Activated gamma-delta T cell treated with Interleukin-2 at 50 U/mL for 16 hours (primary cell): Measurements from ENCODE around the gene MIF.
"Not testable (repeated sequence)": the region's sequence is repeated elsewhere in the genome, so short reads cannot be mapped to it uniquely, and the experiment has no call there.

ENCODE experiments used
- DNase-seq: peaks from one replicate; pipeline ENCODE4 v3.0.0-alpha.2; 2020

MIF gene

DNA sequence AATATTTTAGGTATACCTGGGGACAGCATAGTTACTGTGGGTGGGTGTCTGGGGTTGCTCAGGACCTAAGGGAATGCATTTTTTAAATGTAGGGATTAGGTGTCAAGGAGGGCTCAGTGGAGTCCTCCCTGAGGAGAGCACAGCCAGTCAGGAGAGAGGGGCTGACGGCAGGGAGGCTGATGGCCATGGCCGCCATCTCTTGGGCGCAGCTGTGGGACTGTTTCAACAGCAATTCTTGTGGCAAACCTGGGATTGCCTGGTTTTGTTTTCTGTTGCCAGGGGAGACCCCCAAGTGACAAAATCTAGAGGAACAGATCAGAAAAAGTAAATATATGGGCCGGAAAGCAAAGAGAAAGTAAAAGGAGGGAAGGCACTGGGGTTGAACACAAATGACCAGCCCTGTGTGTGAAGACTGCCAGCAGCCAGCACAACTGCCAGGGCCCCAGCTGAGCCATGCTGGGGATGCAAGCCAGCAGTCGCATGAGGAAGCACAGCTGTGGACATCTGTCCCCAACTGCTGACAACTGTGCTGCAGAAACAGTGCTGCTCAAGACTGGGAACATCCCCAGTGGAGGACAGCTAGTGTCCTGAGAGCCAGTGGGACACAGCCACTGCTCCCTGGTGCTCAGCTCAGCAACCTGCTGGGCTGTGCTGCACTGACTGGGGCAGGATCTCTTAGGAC, 10.5 kb downstream of the MIF start:
- no peak for DNase-seq

DNA sequence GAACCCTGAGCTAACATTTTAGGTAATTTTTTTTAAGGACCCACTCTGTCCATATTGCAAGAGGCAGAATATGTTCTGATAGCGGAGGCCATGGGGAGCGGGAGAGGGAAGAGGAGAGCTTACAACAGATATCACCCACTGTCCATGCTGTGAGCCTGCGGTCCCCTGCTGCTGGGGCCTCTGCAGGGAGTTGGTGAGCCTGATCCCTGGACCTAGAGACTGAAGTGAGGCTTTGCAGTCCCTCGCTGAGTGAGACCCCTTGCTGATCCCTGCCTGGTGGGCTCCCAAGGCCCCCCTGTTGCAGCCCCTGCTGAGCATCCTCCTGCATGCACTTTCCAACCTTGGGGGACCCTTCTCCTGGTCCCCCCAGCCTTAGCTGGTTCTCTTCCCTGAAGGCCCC, 12.5 kb downstream of the MIF start:
- DNase-seq, result no peak

DNA sequence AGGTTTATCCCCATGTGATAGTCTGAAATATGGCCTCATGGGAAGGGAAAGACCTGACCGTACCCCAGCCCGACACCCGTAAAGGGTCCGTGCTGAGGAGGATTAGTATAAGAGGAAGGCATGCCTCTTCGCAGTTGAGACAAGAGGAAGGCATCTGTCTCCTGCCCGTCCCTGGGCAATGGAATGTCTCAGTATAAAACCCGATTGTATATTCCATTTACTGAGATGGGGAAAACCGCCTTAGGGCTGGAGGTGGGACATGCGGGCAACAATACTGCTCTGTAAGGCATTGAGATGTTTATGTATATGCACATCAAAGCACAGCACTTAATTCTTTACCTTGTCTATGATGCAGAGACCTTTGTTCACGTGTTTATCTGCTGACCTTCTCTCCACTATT, 13.2 kb downstream of the MIF start:
- DNase-seq, result not testable (repeated sequence)

DNA sequence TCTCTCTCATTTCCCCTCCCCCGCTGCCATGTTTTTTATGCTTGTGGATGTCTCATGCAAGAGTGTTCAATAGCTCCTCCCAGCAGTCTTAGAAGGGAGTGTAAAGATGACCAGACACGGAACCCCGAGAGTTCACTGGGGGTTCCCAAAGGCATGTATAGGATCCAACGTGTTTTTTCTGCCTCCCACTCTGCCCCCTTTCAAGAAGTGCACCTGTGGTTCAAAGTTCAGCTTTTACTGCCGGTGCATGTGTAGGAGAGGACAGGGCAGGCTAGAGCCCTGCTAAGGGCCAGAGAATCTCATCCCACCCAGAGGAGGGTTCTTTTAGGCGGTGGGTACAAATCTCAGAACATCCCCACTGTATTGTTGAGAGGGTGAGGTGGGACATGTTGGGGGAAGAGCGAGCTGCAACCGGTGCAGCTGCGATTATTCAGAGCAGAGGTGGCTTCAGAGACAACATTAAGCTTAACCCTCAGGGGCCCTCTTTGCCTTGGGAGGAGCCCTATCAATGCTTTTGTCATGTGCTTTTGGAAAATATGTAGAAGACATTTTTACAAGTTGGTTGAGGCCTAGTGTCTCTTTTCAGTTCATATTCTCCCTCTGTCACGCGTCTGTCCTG, 14.5 kb downstream of the MIF start:
- DNase-seq, result no peak

GRCh38 chr22:23909296-23909898, 15.2 kb downstream of the MIF start:
- DNase-seq, result no peak

DNA sequence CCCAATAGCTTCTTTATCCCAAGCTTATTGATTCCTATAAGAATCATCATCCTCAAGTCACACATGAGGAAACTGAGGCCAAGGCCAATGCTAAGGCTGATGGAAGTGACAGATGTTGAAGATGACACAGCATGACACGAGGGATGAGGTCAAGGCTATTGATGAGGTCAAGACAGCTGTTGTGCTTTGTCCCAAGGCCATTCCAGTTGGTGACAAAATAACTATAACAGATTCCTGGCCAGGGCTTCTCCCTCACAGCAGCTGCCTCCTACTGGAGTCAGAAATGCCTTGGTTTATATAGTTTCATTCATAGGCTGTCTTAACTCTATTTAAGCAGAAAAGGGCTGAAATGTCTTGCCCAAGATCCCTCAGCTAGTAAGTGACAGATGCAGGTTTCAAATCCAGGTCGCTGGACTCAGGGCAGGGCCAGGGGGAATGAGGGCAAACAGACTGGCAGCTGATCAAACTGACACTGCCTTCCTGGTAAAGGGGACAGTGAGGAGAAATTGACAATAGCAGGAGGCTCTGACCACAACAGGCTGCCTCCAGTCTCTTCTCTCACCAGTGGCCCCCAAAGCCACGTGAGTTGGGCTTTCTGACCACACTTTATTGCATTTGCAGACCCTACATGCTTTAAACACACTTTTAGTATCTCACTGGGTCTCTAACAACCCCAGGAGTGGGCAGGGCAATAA, 16.5 kb downstream of the MIF start:
- no peak for DNase-seq

DNA sequence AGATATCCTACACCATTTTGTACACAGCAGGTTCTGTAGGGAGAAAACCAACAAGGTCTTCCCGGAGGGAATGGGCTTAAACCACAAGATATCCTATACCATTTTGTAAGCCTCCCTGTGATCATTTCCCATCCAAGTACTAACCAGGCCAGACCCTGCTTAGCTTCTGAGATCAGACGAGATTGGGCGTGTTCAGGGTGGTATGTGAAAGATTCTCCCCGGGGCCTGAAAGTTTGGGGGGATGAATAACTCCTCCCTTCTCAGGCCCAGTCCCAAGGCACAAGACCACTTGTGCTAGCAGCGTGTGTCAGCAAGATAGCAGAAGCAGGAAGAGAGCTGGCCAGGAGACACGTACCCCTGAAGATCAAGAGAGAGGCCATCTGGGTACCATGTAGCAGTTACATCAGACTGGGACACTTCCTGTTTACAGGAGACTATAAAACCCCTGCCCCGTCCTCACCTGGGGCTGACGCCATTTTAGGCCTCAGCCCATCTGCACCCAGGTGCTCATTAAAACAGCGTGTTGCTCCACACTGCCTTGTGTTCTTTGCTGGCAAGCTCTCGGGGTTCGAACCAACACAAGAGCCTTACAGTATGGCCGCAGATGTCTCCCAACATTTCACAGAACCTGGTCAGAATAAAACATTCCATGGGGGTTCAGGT, 17.3 kb downstream of the MIF start:
- DNase-seq, result no peak

GRCh38 chr22:23912293-23912903, 18.2 kb downstream of the MIF start:
- DNase-seq, result no peak

- DNase-seq, result no peak
Observed at GRCh38 chr22:23913306-23913660, 19.1 kb downstream of the MIF start.

- peak; percentile 99 for DNase-seq
Observed at GRCh38 chr22:23913661-23914353, 19.6 kb downstream of the MIF start.

DNA sequence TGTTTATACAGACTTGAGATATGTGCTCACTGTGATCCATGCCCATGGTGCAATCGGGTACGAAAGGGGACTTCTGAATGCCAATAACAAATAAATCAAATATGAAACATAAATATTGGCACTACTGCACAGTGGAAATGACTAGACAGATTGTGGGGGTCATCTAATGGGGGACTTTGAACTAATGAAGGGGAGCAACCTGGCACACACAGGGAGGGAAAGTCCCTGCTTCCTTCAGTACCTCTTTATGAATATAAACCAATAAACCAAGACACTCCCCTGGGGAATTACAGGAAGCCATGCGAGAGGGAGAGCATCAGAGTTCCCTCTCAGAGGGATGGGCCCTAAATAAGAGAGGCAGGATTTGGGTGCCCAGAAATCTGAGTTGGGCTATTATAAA, 21.1 kb downstream of the MIF start:
- DNase-seq, result no peak

DNA sequence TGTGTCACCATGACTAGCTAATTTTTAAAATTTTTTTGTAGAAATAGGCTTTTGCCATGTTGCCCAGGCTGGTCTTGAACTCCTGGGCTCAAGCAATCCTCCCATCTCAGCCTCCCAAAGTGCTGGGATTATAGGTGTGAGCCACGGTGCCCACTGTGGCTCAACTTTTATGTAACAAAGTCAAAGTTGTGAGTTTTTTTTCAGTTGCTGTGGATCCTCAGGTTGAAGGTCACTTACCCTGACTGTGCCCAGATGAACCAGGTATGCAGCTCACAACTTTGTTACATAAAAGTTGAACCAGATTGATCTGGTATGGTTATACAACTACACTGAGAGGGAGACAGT, 26.1 kb downstream of the MIF start:
- DNase-seq, result not testable (repeated sequence)

- DNase-seq, result not testable (repeated sequence)
Observed at GRCh38 chr22:23921586-23922201, 27.5 kb downstream of the MIF start.

- DNase-seq, result no peak
Observed at GRCh38 chr22:23922921-23923320, 28.7 kb downstream of the MIF start.

- DNase-seq, result no peak
Observed at GRCh38 chr22:23925020-23925606, 30.9 kb downstream of the MIF start.

GRCh38 chr22:23926561-23926960, 32.4 kb downstream of the MIF start:
- no peak for DNase-seq

GRCh38 chr22:23938328-23939016, 44.3 kb downstream of the MIF start:
- DNase-seq, result no peak

DNA sequence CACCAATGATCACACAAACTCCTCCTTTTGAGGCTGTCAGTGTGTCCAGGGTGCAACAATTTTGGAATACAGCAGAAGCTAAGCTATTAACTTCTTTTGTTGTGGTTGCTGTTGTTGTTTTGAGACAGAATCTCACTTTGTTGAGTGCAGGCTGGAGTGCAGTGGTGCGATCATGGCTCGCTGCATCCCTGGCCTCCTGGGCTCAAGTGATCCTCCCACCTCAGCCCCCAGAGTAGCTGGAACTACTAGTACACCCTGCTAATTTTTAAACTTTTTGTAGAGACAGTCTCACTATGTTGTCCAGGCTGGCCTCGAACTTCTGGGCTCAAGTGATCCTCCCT, 44.8 kb downstream of the MIF start:
- DNase-seq, result no peak

- DNase-seq, result not testable (repeated sequence)
Observed at GRCh38 chr22:23940166-23940565, 46.0 kb downstream of the MIF start.
